SH-SY5Y (cell line): ENCODE measurements around the gene AGBL1.

Source experiments
- GATA2 ChIP-seq: IDR thresholded peaks from 2 replicates; pipeline ENCODE4 v1.6.1; 2011; ENCODE audit warnings: mild to moderate bottlenecking, low read depth, low read length
- GATA3 ChIP-seq: IDR thresholded peaks from 2 replicates; pipeline ENCODE4 v1.6.1; 2011; ENCODE audit warnings: low read depth, mild to moderate bottlenecking, low read length, moderate library complexity

DNA sequence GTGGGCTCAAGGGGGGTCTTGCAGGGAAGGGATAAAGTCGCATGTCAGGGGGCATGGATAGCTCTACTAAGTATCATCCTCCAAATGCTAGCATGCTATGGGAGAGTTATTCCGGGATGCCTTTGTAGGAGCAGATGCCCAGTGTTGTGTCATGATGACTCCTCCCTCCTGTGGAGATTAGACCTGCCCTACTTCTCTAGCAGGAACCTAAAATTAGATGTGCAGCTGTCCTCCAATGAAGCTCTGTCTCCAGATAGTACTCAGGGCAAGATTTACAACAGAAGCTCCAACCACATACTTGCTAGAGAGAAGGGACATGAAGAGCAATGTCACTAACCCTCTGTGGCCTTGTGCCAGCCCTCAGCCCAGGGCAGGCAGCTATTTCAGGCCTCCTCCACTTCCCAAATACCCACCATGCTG is 82.5 kb downstream of the AGBL1 start:
- no peak for TF ChIP-seq GATA2
- TF ChIP-seq GATA3, result no peak
